Measurements from ENCODE around the gene FN3K. TPM values are rescaled to one million over a fixed set of nuclear protein-coding genes. Genes with fewer than 3 reads are reported as not detected.
A peak's percentile ranks its signal among the peaks of the same experiment; 100 is the strongest.

FN3K gene
- total and polyA plus RNA-seq, 2 of the 13 experiments (the other 11 are each of a cell fraction or from before 2014, with no cell fraction given) = 3.5 to 12.2 TPM

- TF ChIP-seq ZBTB3 (CRISPR knock-in tag; IDR thresholded peaks at IDR 0.05; ENCODE audit: borderline replicate concordance, low read depth) = peak; percentile 95
- TF ChIP-seq NPAS2 (CRISPR knock-in tag; IDR thresholded peaks at IDR 0.05; ENCODE audit: borderline replicate concordance) = no peak
- peak; percentile 98 for TF ChIP-seq ZNF124 (CRISPR knock-in tag; IDR thresholded peaks at IDR 0.05)
- peak; percentile 98; the same call in 1 of the 2 replicates for TF ChIP-seq THAP7 (CRISPR knock-in tag; IDR thresholded peaks at IDR 0.05)
- no peak for TF ChIP-seq ZFP36 (IDR thresholded peaks at IDR 0.05; ENCODE audit: borderline replicate concordance, low read depth, low read length, partially characterized antibody)
- TF ChIP-seq ZFP36L1 (CRISPR knock-in tag; IDR thresholded peaks at IDR 0.05) = peak; percentile 100
- no peak for TF ChIP-seq TCF12 (IDR thresholded peaks at IDR 0.05)
- peak; percentile 95 for TF ChIP-seq TCF12 (CRISPR knock-in tag; IDR thresholded peaks at IDR 0.05)
- peak; percentile 28; the same call in 1 of the 2 replicates for TF ChIP-seq ZHX2 (IDR thresholded peaks at IDR 0.05; ENCODE audit: low read depth)
- TF ChIP-seq ZHX2 (CRISPR knock-in tag; IDR thresholded peaks at IDR 0.05; ENCODE audit: borderline replicate concordance) = no peak
- TF ChIP-seq TFDP2 (CRISPR knock-in tag; IDR thresholded peaks at IDR 0.05) = peak; percentile 97
- peak; percentile 100 for TF ChIP-seq REPIN1 (CRISPR knock-in tag; IDR thresholded peaks at IDR 0.05; ENCODE audit: borderline replicate concordance, low read depth)
- no peak for TF ChIP-seq MATR3 (CRISPR knock-in tag; IDR thresholded peaks at IDR 0.05)
- peak; percentile 85 for TF ChIP-seq ZNF740 (CRISPR knock-in tag; IDR thresholded peaks at IDR 0.05)
- TF ChIP-seq NFE2L1 (CRISPR knock-in tag; IDR thresholded peaks at IDR 0.05; ENCODE audit: borderline replicate concordance) = peak; percentile 83; the same call in 1 of the 2 replicates
- peak; percentile 100 for TF ChIP-seq ZNF607 (CRISPR knock-in tag; IDR thresholded peaks at IDR 0.05; ENCODE audit: borderline replicate concordance)
- TF ChIP-seq HOXD1 (CRISPR knock-in tag; IDR thresholded peaks at IDR 0.05) = peak; percentile 97
- no peak for TF ChIP-seq CHD2 (IDR thresholded peaks at IDR 0.05; ENCODE audit: low read depth, low read length)
- TF ChIP-seq ZEB1 (IDR thresholded peaks at IDR 0.05; ENCODE audit: insufficient replicate concordance, low read depth) = peak; percentile 90
- TF ChIP-seq HNF4A (CRISPR knock-in tag; IDR thresholded peaks at IDR 0.05) = peak; percentile 94
Observed at GRCh38 chr17:82737967-82738877, 2.8 kb downstream of the FN3K start (continued).
